H1 (cell line): ENCODE measurements around the gene LENG1. TPM values are rescaled to one million over a fixed set of nuclear protein-coding genes. Genes with fewer than 3 reads are reported as not detected.

Experiments used
- ASH2L ChIP-seq: fragments of 200-600, 300-600 bp; sonication (generic); IDR thresholded peaks from one replicate; pipeline ENCODE4 v1.7.1; 2017; ENCODE audit warnings: low read length
- BRCA1 ChIP-seq: IDR thresholded peaks from 2 replicates; pipeline ENCODE4 v1.6.1; 2012; ENCODE audit warnings: low read depth, low read length, improper control_type of control experiment
- CREB1 ChIP-seq: IDR thresholded peaks from 2 replicates; pipeline ENCODE4 v1.6.1; 2012; ENCODE audit warnings: inconsistent platforms
- NRF1 ChIP-seq: IDR thresholded peaks from 2 replicates; pipeline ENCODE4 v1.6.1; 2011; ENCODE audit warnings: mild to moderate bottlenecking, low read depth, low read length, improper control_type of control experiment
- PHF8 ChIP-seq: fragments of 200-600 bp; sonication (generic); conservative IDR thresholded peaks from 2 replicates; pipeline ENCODE4 v1.7.1; 2012; ENCODE audit warnings: low read depth, mild to moderate bottlenecking, inconsistent platforms, low read length, moderate library complexity
- POU5F1 ChIP-seq: IDR thresholded peaks from 2 replicates; pipeline ENCODE4 v1.6.1; 2011; ENCODE audit warnings: low read depth, mild to moderate bottlenecking, low read length, moderate library complexity
- SIN3A ChIP-seq, 2 experiments: IDR thresholded peaks in 1 of 2; conservative IDR thresholded peaks in 1 of 2; 2 replicates each; pipeline ENCODE4 v1.6.1; 2011 to 2012; ENCODE audit warnings: low read length in 2 of 2, improper control_type of control experiment in 1 of 2, low read depth in 1 of 2, mild to moderate bottlenecking in 1 of 2
- SP1 ChIP-seq: IDR thresholded peaks from 2 replicates; pipeline ENCODE4 v1.6.1; 2011; ENCODE audit warnings: low read depth, low read length
- polyA plus RNA-seq, 7 experiments: library from polyadenylated mRNA; depleted of rRNA in 3 of 7; stranded (reverse) in 5 of 7; unstranded in 2 of 7; fragments of >200 nt in 5 of 7; fragments of 200-250 nt in 2 of 7; gene quantifications; 1 replicate in 5 of 7; 2 replicates in 1 of 7; 4 replicates in 1 of 7; pipeline versions ENCODE4 v1.2.1 to v1.2.3, GENCODE V29; 2011 to 2013; ENCODE audit warnings: missing spikeins in 2 of 7, mixed read lengths in 2 of 7
- total RNA-seq: library from RNA; stranded (reverse); fragmentation: NEBNext Ultra II Directional; extraction: Animal tissue kit (Norgen Biotek cat#: 25700); gene quantifications from 2 replicates; pipeline ENCODE4 v1.2.1, GENCODE V29; 2021
- TF ChIP-seq, protein P1 (sequence below): IDR thresholded peaks from 2 replicates; pipeline ENCODE4 v1.6.1; 2012; ENCODE audit warnings: inconsistent platforms
- TF ChIP-seq, protein P2 (sequence below): IDR thresholded peaks from 2 replicates; pipeline ENCODE4 v1.6.1; 2012; ENCODE audit warnings: low read length, inconsistent platforms
- TF ChIP-seq, protein P3 (sequence below): IDR thresholded peaks from 2 replicates; pipeline ENCODE4 v1.6.1; 2011; ENCODE audit warnings: low read length, improper control_type of control experiment
- TF ChIP-seq, protein P4 (sequence below): IDR thresholded peaks from 2 replicates; pipeline ENCODE4 v1.6.1; 2012; ENCODE audit warnings: inconsistent platforms

The LENG1 gene
- total and polyA plus RNA-seq, 2 of the 8 experiments (the other 6 are each of a cell fraction or from before 2014, with no cell fraction given), result 1.2 to 4.4 TPM

DNA sequence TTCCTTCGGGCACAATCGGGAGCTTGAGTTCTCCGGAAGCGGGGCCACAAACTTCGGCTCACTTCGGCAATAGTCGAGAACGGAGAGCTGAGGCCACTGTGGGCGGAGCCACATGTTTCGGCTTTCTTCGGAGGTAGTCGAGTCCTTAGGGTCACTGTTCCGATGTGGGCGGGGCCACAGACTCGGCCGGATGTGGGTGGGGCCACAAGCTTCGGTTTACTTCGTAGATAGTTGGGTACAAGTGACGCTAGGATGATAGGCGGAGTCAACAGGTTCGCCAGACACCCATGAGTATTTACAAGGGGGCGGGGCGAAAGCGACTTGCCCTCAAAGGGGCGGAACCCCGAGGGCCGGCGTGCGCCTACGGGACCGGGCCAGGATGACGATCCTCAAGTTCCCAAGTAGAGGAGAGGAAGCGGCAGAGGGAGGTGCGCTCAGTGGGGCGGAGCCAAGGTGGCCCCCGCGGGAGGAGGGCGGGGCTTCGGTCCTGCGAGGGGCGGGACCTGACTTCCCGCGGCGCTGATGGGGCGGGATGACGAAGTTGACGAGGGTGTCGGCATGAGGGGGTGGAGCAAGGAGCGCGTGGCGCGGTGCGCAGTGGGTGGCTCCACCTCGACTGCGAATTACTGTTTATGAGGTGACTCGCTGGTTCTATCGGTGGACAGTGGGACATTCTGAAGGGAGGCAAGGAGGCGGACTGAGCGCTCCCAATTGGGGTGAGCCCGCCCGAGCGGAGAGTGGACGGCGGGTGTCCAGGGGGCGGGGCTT, 30.4 kb upstream of the LENG1 start (continued):
- peak in 1 of 2 experiments; percentile 41; a peak in 1 of 4 replicates for TF ChIP-seq SIN3A (conservative IDR thresholded peaks at IDR 0.05 in 1 of 2, IDR thresholded peaks at IDR 0.05 in 1 of 2; ENCODE audit: low read depth in 1 of 2, low read length in 2 of 2)
- TF ChIP-seq, protein P1, sequence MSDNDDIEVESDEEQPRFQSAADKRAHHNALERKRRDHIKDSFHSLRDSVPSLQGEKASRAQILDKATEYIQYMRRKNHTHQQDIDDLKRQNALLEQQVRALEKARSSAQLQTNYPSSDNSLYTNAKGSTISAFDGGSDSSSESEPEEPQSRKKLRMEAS, result peak; percentile 89
- TF ChIP-seq CREB1, result peak; percentile 85
- TF ChIP-seq, protein P2, sequence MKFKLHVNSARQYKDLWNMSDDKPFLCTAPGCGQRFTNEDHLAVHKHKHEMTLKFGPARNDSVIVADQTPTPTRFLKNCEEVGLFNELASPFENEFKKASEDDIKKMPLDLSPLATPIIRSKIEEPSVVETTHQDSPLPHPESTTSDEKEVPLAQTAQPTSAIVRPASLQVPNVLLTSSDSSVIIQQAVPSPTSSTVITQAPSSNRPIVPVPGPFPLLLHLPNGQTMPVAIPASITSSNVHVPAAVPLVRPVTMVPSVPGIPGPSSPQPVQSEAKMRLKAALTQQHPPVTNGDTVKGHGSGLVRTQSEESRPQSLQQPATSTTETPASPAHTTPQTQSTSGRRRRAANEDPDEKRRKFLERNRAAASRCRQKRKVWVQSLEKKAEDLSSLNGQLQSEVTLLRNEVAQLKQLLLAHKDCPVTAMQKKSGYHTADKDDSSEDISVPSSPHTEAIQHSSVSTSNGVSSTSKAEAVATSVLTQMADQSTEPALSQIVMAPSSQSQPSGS, result 0 out of 2 replicates have a peak, but pooled peaks have one; percentile 38
- peak; percentile 23; the same call in 1 of the 2 replicates for TF ChIP-seq SP1
- TF ChIP-seq NRF1, result peak; percentile 16; the same call in 1 of the 2 replicates
- no peak for TF ChIP-seq BRCA1
- TF ChIP-seq ASH2L, result peak; percentile 38
- no peak for TF ChIP-seq POU5F1
- TF ChIP-seq, protein P3, sequence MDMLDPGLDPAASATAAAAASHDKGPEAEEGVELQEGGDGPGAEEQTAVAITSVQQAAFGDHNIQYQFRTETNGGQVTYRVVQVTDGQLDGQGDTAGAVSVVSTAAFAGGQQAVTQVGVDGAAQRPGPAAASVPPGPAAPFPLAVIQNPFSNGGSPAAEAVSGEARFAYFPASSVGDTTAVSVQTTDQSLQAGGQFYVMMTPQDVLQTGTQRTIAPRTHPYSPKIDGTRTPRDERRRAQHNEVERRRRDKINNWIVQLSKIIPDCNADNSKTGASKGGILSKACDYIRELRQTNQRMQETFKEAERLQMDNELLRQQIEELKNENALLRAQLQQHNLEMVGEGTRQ, result no peak
- TF ChIP-seq PHF8, result peak; percentile 85
- TF ChIP-seq, protein P4, sequence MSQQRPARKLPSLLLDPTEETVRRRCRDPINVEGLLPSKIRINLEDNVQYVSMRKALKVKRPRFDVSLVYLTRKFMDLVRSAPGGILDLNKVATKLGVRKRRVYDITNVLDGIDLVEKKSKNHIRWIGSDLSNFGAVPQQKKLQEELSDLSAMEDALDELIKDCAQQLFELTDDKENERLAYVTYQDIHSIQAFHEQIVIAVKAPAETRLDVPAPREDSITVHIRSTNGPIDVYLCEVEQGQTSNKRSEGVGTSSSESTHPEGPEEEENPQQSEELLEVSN, result peak; percentile 65
- TF ChIP-seq, all 59 proteins: peak for 14
